ENCODE results near the gene FAP. TPM values are rescaled to one million over a fixed set of nuclear protein-coding genes. Genes with fewer than 3 reads are reported as not detected.

Gene FAP
- total RNA-seq: 172 and 182 TPM in 2 replicates

GRCh38 chr2:162243294-162243693, at the start of gene FAP:
Gene FAP, minus strand, starts transcription at chr2:162243445. Its CDS starts 118 bp downstream, at chr2:162243327.

GRCh38 chr2:162152147-162152546, 91.1 kb downstream of the FAP start, which contains the start of gene GCG:
Gene GCG, minus strand, starts transcription at chr2:162152247. Its CDS starts 3,069 bp downstream, at chr2:162149178.

Other genes with a start within 250 kb of the FAP start
- 39.1 and 50.5 TPM in 2 replicates for gene DPP4, start 169.2 kb downstream of the FAP start, total RNA-seq
- not detected in 2 replicates for gene GCG, start 91.2 kb downstream of the FAP start, total RNA-seq
- gene IFIH1, start 75.2 kb upstream of the FAP start, total RNA-seq: 5.6 and 7.3 TPM in 2 replicates
- 1.6 and 4.6 TPM in 2 replicates for gene GCA, start 100.7 kb upstream of the FAP start, total RNA-seq

Measured in smooth muscle cell of the pulmonary artery (primary cell).